Spleen (tissue), 11 donors: ENCODE results near the gene PRSS21. TPM values are rescaled to one million over a fixed set of nuclear protein-coding genes. Genes with fewer than 3 reads are reported as not detected.
A peak's percentile ranks its signal among the peaks of the same experiment; 100 is the strongest.

Experiments used
- DNase-seq: peaks from one replicate; pipeline ENCODE4 v3.0.0-alpha.2; 2020
- H3K27ac ChIP-seq, 8 donors: fragments of 200-600 bp; sonication (generic) in 7 of 8; 1 replicate in 4 of 8; 2 replicates in 4 of 8; pipeline versions ENCODE4 v1.5.0 to v1.8.0; 2016 to 2021; ENCODE audit warnings: inconsistent platforms in 4 of 8, mild to moderate bottlenecking in 4 of 8, moderate library complexity in 1 of 8
- H3K27me3 ChIP-seq, 7 donors: fragments of 200-600 bp; sonication (generic) in 6 of 7; replicated peaks in 1 of 7; 1 replicate in 4 of 7; 2 replicates in 3 of 7; pipeline versions ENCODE4 v1.5.0 to v1.8.0; 2016 to 2021; ENCODE audit warnings: inconsistent platforms in 3 of 7, mild to moderate bottlenecking in 1 of 7
- H3K36me3 ChIP-seq, 6 donors: fragments of 200-600 bp; sonication (generic) in 5 of 6; 1 replicate in 4 of 6; 2 replicates in 2 of 6; pipeline versions ENCODE4 v1.5.0 to v1.8.0; 2016 to 2021; ENCODE audit warnings: inconsistent platforms in 2 of 6
- H3K4me1 ChIP-seq, 6 donors: fragments of 200-600 bp; sonication (generic) in 5 of 6; 1 replicate in 3 of 6; 2 replicates in 3 of 6; pipeline versions ENCODE4 v1.5.0 to v1.8.0; 2016 to 2021; ENCODE audit warnings: inconsistent platforms in 3 of 6
- H3K4me3 ChIP-seq, 8 donors: fragments of 200-600 bp; sonication (generic) in 7 of 8; 1 replicate in 4 of 8; 2 replicates in 4 of 8; pipeline versions ENCODE4 v1.5.0 to v1.8.0; 2016 to 2021; ENCODE audit warnings: inconsistent platforms in 4 of 8, mild to moderate bottlenecking in 4 of 8, moderate library complexity in 2 of 8
- H3K9me3 ChIP-seq, 8 donors: fragments of 200-600 bp; sonication (generic) in 7 of 8; 1 replicate in 4 of 8; 2 replicates in 4 of 8; pipeline versions ENCODE4 v1.5.0 to v1.8.0; 2016 to 2021; ENCODE audit warnings: inconsistent platforms in 4 of 8
- POLR2A ChIP-seq, 3 donors: fragments of 450-650 bp; IDR thresholded peaks; one replicate each; pipeline ENCODE4 v1.5.1; 2017; ENCODE audit warnings: antibody characterized with exemption in 3 of 3, mild to moderate bottlenecking in 1 of 3
- POLR2AphosphoS5 ChIP-seq, 3 donors: sonication (generic); formaldehyde crosslinking; IDR thresholded peaks; one replicate each; pipeline ENCODE4 v1.5.1; 2017; ENCODE audit warnings: antibody characterized with exemption in 3 of 3
- WGBS, 5 donors: extraction: QIAGEN DNeasy Blood & Tissue Kit in 3 of 5; methylation state at CpG; one replicate each; pipeline versions ENCODE4 v1.1.5 to v1.1.7; 2013 to 2018; 5-methylcytosine and 5-hydroxymethylcytosine counted together
- intact Hi-C: fragments of 100-400 bp; cut with DNase I; formaldehyde crosslinking; loops from one replicate; pipeline ENCODE4 v1.15.0; 2023; ENCODE audit warnings: low total_unique reads
- polyA plus RNA-seq, 3 donors: library from polyadenylated mRNA; stranded (reverse); fragments of 200-250 nt; gene quantifications; one replicate each; pipeline ENCODE4 v1.2.1, GENCODE V29; 2013
- total RNA-seq, 7 donors: library from RNA; depleted of rRNA in 3 of 7; stranded (reverse); fragments of >200 nt in 3 of 7; fragmentation: NEBNext Ultra II Directional in 4 of 7; extraction: Animal tissue kit (Norgen Biotek cat#: 25700) in 4 of 7; gene quantifications; one replicate each; pipeline versions ENCODE4 v1.1.0 to v1.2.1, GENCODE V29; 2016 to 2021
- TF ChIP-seq, protein P1 (sequence below), 11 experiments: fragments of 200-600 bp in 7 of 11; fragments of 450-650 bp in 4 of 11; sonication (generic) in 4 of 11; IDR thresholded peaks in 8 of 11; conservative IDR thresholded peaks in 3 of 11; 1 replicate in 7 of 11; 2 replicates in 4 of 11; pipeline versions ENCODE4 v1.4.0 to v1.8.0; 2016 to 2021; ENCODE audit warnings: antibody characterized with exemption in 11 of 11, inconsistent platforms in 4 of 11, mild to moderate bottlenecking in 1 of 11
- donor health status: healthy with polysubstance abuse.
- donor health status: DM: no; HTN: no; CAD: no; lungs with moderate emphysema.
- donor health status: DM: no; HTN: no; CAD: no.
- donor health status: Bipolar disorder and iron deficiency.
- donor health status: healthy.
- donor health status: DM: no; HTN: no; CAD: no.
- donor health status: DM: yes; HTN: yes; CAD: no.

Gene PRSS21
- total and polyA plus RNA-seq, 10 donors: 0.49 to 4.9 (median 1.6) TPM

DNA sequence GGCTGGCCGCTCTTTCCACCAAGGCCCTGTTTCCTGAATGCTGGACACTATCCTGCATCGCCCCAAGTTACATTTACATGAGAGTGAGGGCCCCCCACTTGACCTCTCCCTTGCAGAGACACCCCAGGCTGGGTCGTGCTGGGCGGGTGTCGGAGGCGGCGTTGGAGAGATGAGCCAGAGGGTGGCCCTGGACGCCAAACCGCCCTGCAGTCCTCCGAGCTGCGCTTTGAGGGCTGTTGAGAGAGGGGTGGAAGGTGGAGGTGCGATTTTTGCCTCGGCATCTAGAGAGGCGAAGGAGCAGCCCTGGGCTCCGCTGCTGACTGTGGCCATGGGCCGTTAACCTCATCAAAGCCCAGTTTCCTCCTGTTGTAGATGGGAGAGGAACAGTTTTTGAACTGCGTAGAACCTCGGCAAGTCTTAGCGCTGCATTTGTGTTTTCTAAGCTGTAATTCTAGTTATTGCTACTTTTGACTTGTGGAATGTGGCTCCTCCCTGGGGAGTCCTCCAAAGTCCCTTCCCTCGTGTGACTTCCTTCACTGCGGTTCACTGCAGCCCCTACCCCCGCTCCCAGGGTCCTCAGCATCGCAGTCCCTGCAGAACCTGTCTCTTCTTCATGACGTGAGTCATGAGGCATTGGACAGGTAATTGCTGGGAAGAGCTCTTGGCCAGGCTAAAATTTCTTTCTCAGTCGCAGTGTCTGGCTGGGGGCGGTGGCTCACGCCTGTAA lies 39.0 kb upstream of the PRSS21 start:
- intact Hi-C loops: no loop called here
- H3K27ac ChIP-seq: peak overlapping the region; percentile 100
- H3K4me3 ChIP-seq: peak overlapping the region; percentile 65 to 97 (median 85)
- peaks cover 0 to 26% (median 20%) of the 10 kb centered on the region in 6 donors for H3K36me3 ChIP-seq
- no peaks in the 10 kb centered on the region for H3K27me3 ChIP-seq
- H3K4me1 ChIP-seq: peaks cover 22 to 52% (median 36%) of the 10 kb centered on the region in 6 donors
- WGBS, 5 donors: 9 to 14% (median 9%) methylated on average over 21 to 27 of the region's 27 CpGs
- no peak for TF ChIP-seq POLR2A (IDR thresholded peaks at IDR 0.05)
- TF ChIP-seq, protein P1, sequence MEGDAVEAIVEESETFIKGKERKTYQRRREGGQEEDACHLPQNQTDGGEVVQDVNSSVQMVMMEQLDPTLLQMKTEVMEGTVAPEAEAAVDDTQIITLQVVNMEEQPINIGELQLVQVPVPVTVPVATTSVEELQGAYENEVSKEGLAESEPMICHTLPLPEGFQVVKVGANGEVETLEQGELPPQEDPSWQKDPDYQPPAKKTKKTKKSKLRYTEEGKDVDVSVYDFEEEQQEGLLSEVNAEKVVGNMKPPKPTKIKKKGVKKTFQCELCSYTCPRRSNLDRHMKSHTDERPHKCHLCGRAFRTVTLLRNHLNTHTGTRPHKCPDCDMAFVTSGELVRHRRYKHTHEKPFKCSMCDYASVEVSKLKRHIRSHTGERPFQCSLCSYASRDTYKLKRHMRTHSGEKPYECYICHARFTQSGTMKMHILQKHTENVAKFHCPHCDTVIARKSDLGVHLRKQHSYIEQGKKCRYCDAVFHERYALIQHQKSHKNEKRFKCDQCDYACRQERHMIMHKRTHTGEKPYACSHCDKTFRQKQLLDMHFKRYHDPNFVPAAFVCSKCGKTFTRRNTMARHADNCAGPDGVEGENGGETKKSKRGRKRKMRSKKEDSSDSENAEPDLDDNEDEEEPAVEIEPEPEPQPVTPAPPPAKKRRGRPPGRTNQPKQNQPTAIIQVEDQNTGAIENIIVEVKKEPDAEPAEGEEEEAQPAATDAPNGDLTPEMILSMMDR (IDR thresholded peaks at IDR 0.05 in 8 of 11, conservative IDR thresholded peaks at IDR 0.05 in 3 of 11): no peak
- TF ChIP-seq POLR2AphosphoS5 (IDR thresholded peaks at IDR 0.05): no peak
- peak; percentile 84 for DNase-seq
- H3K9me3 ChIP-seq: no peaks in the 10 kb centered on the region

DNA sequence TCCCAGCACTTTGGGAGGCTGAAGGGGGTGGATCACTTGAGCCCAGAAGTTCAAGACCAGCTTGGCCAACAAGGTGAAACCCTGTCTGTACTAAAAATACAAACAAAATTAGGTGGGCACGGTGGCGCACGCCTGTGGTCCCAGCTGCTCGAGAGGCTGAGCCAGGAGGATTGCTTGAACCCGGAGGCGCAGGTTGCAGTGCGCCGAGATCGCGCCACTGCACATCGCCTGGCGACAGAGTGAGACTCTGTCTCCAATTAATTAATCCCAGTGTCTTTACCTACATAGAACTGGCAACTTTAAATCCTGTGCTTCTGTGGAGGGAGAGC lies 38.4 kb upstream of the PRSS21 start:
- Histone ChIP-seq H3K36me3 (peaks cover 0 to 21% (median 14%) of the 10 kb centered on the region in 6 donors), H3K27me3 (no peaks in the 10 kb centered on the region), H3K9me3 (no peaks in the 10 kb centered on the region), H3K27ac (peak overlapping the region; percentile 100), H3K4me1 (peaks cover 22 to 46% (median 36%) of the 10 kb centered on the region in 6 donors), H3K4me3 (peak overlapping the region in 5 of 8 donors; percentile 71 to 97 (median 92))
- 94 to 97% (median 95%) methylated on average over 8 to 12 of the region's 12 CpGs for WGBS, 5 donors
- TF ChIP-seq POLR2AphosphoS5 (IDR thresholded peaks at IDR 0.05): no peak
- TF ChIP-seq POLR2A (IDR thresholded peaks at IDR 0.05): no peak
- TF ChIP-seq, protein P1 (IDR thresholded peaks at IDR 0.05 in 8 of 11, conservative IDR thresholded peaks at IDR 0.05 in 3 of 11): no peak
- intact Hi-C loops: no loop called here
- peak; percentile 76 for DNase-seq

GRCh38 chr16:2779151-2779920 lies 37.7 kb upstream of the PRSS21 start:
- Histone ChIP-seq H3K27me3 (no peaks in the 10 kb centered on the region), H3K27ac (peak overlapping the region in 3 of 8 donors; percentile 100), H3K4me1 (peaks cover 22 to 43% (median 35%) of the 10 kb centered on the region in 6 donors), H3K36me3 (peaks cover 0 to 14% (median 7%) of the 10 kb centered on the region in 6 donors), H3K9me3 (no peaks in the 10 kb centered on the region), H3K4me3 (peak overlapping the region in 1 of 8 donors; percentile 95)
- DNase-seq: peak; percentile 69
- TF ChIP-seq, protein P1 (IDR thresholded peaks at IDR 0.05 in 8 of 11, conservative IDR thresholded peaks at IDR 0.05 in 3 of 11): no peak
- TF ChIP-seq POLR2AphosphoS5 (IDR thresholded peaks at IDR 0.05): peak in 1 of 3 donors; percentile 19
- no peak for TF ChIP-seq POLR2A (IDR thresholded peaks at IDR 0.05)
- 84 to 93% (median 91%) methylated on average over 17 to 23 of the region's 23 CpGs for WGBS, 5 donors
- intact Hi-C loops: no loop called here
